Heart left ventricle (tissue), 16 donors: Measurements from ENCODE around the gene NDFIP1. TPM values are rescaled to one million over a fixed set of nuclear protein-coding genes. Genes with fewer than 3 reads are reported as not detected.

Experiments used
- ATAC-seq, 4 donors: fragments of 200-7000 bp; cut with Tn5 transposase; one replicate each; pipeline ENCODE4 v1.9.1; 2020 to 2022; ENCODE audit warnings: moderate library complexity in 4 of 4, mild to moderate bottlenecking in 3 of 4, moderate number of reproducible peaks in 1 of 4
- DNase-seq, 5 donors: peaks; one replicate each; pipeline ENCODE4 v3.0.0-alpha.2; 2020
- H3K27ac ChIP-seq, 12 donors: fragments of 200-600 bp; sonication (generic) in 4 of 12; one replicate each; pipeline versions ENCODE4 v1.5.0 to v1.8.0; 2016 to 2022; ENCODE audit warnings: mild to moderate bottlenecking in 2 of 12
- H3K27me3 ChIP-seq, 9 donors: fragments of 200-600 bp; sonication (generic) in 2 of 9; one replicate each; pipeline versions ENCODE4 v1.5.1 to v1.8.0; 2016 to 2022; ENCODE audit warnings: mild to moderate bottlenecking in 3 of 9
- H3K36me3 ChIP-seq, 9 donors: fragments of 200-600 bp; sonication (generic) in 2 of 9; one replicate each; pipeline versions ENCODE4 v1.5.0 to v1.8.0; 2018 to 2022; ENCODE audit warnings: mild to moderate bottlenecking in 2 of 9
- H3K4me1 ChIP-seq, 12 donors: fragments of 200-600 bp; sonication (generic) in 4 of 12; one replicate each; pipeline versions ENCODE4 v1.5.0 to v1.8.0; 2016 to 2022; ENCODE audit warnings: mild to moderate bottlenecking in 3 of 12
- H3K4me3 ChIP-seq, 12 donors: fragments of 200-600 bp; sonication (generic) in 4 of 12; one replicate each; pipeline versions ENCODE4 v1.5.0 to v1.8.0; 2017 to 2022; ENCODE audit warnings: mild to moderate bottlenecking in 9 of 12, moderate library complexity in 4 of 12
- H3K9me3 ChIP-seq, 12 donors: fragments of 200-600 bp; sonication (generic) in 4 of 12; one replicate each; pipeline versions ENCODE4 v1.5.0 to v1.8.0; 2016 to 2022; ENCODE audit warnings: mild to moderate bottlenecking in 1 of 12
- POLR2A ChIP-seq, 2 donors: fragments of 450-650 bp; IDR thresholded peaks; one replicate each; pipeline ENCODE4 v1.6.1; 2017; ENCODE audit warnings: antibody characterized with exemption in 2 of 2, mild to moderate bottlenecking in 2 of 2, moderate library complexity in 2 of 2
- WGBS, 4 donors: extraction: QIAGEN DNeasy Blood & Tissue Kit in 2 of 4; methylation state at CpG; one replicate each; pipeline versions ENCODE4 v1.1.5 to v1.1.7; 2013 to 2018; 5-methylcytosine and 5-hydroxymethylcytosine counted together
- intact Hi-C, 10 donors: fragments of 100-400 bp; cut with DNase I; formaldehyde crosslinking; loops; one replicate each; pipeline versions ENCODE4 v1.11.1 to v1.14.2; 2022
- polyA plus RNA-seq, 2 donors: library from polyadenylated mRNA; stranded (reverse); fragments of 200-250 nt; gene quantifications; one replicate each; pipeline ENCODE4 v1.2.3, GENCODE V29; 2013
- total RNA-seq, 9 donors: library from RNA; depleted of rRNA in 2 of 9; stranded (reverse); fragments of >200 nt in 2 of 9; fragmentation: NEBNext Ultra II Directional in 3 of 9; extraction: Animal tissue kit (Norgen Biotek cat#: 25700) in 3 of 9; gene quantifications; one replicate each; pipeline versions ENCODE4 v1.1.0 to v1.2.4, GENCODE V29; 2016 to 2023
- TF ChIP-seq, protein P1 (sequence below), 12 donors: fragments of 200-600 bp; sonication (generic) in 4 of 12; IDR thresholded peaks; one replicate each; pipeline versions ENCODE4 v1.5.0 to v1.8.0; 2018 to 2022; ENCODE audit warnings: antibody characterized with exemption in 12 of 12, mild to moderate bottlenecking in 5 of 12
- donor health status: ischemic (EF 13 %, LVEDD 7.1; RV severe dilation, severe dysfunction).
- donor health status: healthy with polysubstance abuse.
- donor health status: DM: no; HTN: yes; CAD: no.
- donor health status: DM: no; HTN: no; CAD: no.
- donor health status: ischemic (EF 25% LVEDD 6.9; RV normal size, moderate dysfunction).
- donor health status: ischemic (EF 25% LVEDD 5.7; RV mildly dilated, moderate dysfunction).
- donor health status: healthy.
- donor health status: DM: yes; HTN: yes; CAD: no.
- donor health status: ischemic (EF 35%, LVEDD 5.7; RV mildly dilated, moderate dysfunction).
- donor health status: nonischemic (EF 11% LVEDD 7.7; RV severe dilation, severe dysfunction).
- donor health status: DM: yes; HTN: yes; CAD: no.
- donor health status: PGD.
- donor health status: ischemic (EF 29% LVEDD 5.4; RV normal size, mild dysfunction).
- donor health status: nonischemic (EF 23%, LVEDD 6.1; RV moderate dilation, normal function).

NDFIP1 gene
- total and polyA plus RNA-seq, 11 donors = 26.6 to 69.3 (median 61.0) TPM

DNA sequence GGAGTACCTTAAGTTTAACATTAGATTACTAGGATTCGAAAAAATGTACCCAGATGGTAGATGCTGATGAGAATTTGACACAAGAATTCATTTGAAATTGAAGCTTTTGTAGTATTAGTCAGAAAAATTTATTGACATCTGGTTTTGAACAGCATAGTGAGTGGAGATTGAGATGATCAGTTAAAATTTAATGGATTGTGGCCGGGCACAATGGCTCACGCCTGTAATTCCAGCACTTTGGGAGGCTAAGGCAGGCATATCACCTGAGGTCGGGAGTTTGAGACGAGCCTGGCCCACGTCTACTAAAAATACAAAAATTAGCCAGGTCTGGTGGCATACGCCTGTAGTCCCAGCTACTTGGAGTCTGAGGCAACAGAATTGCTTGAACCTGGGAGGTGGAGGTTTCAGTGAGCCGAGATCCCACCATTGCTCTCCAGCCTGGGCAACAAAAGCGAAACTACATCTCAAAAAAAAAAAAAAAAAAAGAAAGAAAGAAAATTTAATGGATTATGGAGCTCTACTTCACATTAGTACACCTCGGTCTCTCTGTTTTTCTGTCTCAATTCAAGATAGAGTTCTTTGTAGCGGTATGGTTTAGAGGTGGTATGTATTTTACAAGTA lies 21.0 kb downstream of the NDFIP1 start:
- peaks cover 0 to 33% (median 27%) of the 10 kb centered on the region in 9 donors for H3K36me3 ChIP-seq
- no peak for TF ChIP-seq POLR2A (IDR thresholded peaks at IDR 0.05)
- TF ChIP-seq, protein P1, sequence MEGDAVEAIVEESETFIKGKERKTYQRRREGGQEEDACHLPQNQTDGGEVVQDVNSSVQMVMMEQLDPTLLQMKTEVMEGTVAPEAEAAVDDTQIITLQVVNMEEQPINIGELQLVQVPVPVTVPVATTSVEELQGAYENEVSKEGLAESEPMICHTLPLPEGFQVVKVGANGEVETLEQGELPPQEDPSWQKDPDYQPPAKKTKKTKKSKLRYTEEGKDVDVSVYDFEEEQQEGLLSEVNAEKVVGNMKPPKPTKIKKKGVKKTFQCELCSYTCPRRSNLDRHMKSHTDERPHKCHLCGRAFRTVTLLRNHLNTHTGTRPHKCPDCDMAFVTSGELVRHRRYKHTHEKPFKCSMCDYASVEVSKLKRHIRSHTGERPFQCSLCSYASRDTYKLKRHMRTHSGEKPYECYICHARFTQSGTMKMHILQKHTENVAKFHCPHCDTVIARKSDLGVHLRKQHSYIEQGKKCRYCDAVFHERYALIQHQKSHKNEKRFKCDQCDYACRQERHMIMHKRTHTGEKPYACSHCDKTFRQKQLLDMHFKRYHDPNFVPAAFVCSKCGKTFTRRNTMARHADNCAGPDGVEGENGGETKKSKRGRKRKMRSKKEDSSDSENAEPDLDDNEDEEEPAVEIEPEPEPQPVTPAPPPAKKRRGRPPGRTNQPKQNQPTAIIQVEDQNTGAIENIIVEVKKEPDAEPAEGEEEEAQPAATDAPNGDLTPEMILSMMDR (IDR thresholded peaks at IDR 0.05) = no peak
- H3K4me1 ChIP-seq = peaks cover 0 to 40% (median 17%) of the 10 kb centered on the region in 12 donors
- ATAC-seq (no peak), DNase-seq (no peak)
- H3K9me3 ChIP-seq = peaks cover 0 to 8% (median 0%) of the 10 kb centered on the region in 12 donors
- no peak overlapping the region for H3K4me3 ChIP-seq
- no peaks in the 10 kb centered on the region for H3K27me3 ChIP-seq
- 79 to 87% (median 82%) methylated on average over 11 of the region's 11 CpGs for WGBS, 4 donors
- no peak overlapping the region for H3K27ac ChIP-seq
- intact Hi-C loops = loop anchor here in 1 of 10 donors (10.0 kb wide), 1 partner anchor 75 kb away; no protein-coding TSS in a partner anchor

DNA sequence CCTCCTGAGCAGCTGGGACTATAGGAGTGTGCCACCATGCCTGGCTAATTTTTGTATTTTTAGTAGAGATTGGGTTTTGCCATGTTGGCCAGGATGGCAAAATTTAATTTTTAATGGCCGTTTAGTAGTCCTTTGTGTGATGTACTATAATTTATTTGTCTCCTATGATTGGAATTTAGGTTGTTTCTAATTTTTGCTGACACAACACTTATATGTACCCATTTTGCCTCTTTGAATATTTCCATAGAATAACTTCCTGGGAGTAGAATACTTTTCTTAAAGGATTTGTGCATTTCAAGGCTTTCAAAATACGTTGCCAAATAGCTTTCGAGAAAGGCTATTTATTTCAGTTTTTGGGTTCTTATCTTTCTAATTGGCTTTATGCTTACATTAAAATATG lies 22.8 kb downstream of the NDFIP1 start:
- no peak for TF ChIP-seq POLR2A (IDR thresholded peaks at IDR 0.05)
- TF ChIP-seq, protein P1 (IDR thresholded peaks at IDR 0.05) = no peak
- peaks cover 0 to 49% (median 41%) of the 10 kb centered on the region in 9 donors for H3K36me3 ChIP-seq
- no peaks in the 10 kb centered on the region for H3K9me3 ChIP-seq
- no peak overlapping the region for H3K27ac ChIP-seq
- no peak overlapping the region for H3K4me3 ChIP-seq
- no peaks in the 10 kb centered on the region for H3K27me3 ChIP-seq
- DNase-seq = no peak
- intact Hi-C loops = no loop called here
- ATAC-seq = no peak
- 93 to 98% (median 95%) methylated on average over 3 of the region's 3 CpGs for WGBS, 4 donors
- H3K4me1 ChIP-seq = peaks cover 0 to 43% (median 17%) of the 10 kb centered on the region in 12 donors

DNA sequence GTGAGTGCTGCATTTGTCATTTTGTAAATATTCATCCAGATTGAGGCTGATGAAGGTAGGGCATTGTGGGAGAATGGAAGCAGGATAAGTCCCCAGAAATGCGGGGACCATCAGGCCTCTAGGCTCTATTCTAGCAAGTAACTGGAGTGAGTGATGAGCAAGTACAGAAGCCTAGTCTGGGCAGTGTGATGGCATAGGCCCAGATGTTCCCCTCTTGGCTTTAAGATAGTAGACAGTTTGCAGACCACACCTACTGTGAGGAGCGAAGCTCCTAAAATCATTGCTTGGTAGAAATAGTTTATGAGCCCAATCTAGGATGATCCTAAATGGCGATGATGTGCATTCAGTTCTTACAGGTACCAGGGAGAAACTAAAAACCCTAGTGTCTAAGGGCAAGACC lies 24.3 kb downstream of the NDFIP1 start:
- H3K9me3 ChIP-seq = no peaks in the 10 kb centered on the region
- no peak overlapping the region for H3K4me3 ChIP-seq
- peak overlapping the region in 1 of 12 donors; percentile 33 for H3K27ac ChIP-seq
- no peak for TF ChIP-seq POLR2A (IDR thresholded peaks at IDR 0.05)
- TF ChIP-seq, protein P1 (IDR thresholded peaks at IDR 0.05) = no peak
- intact Hi-C loops = no loop called here
- H3K27me3 ChIP-seq = no peaks in the 10 kb centered on the region
- H3K4me1 ChIP-seq = peaks cover 0 to 39% (median 15%) of the 10 kb centered on the region in 12 donors
- whole genome bisulfite sequencing, 4 donors = 94 to 98% (median 96%) methylated on average over 3 of the region's 3 CpGs
- DNase-seq = no peak
- peaks cover 0 to 65% (median 57%) of the 10 kb centered on the region in 9 donors for H3K36me3 ChIP-seq
- ATAC-seq = no peak

DNA sequence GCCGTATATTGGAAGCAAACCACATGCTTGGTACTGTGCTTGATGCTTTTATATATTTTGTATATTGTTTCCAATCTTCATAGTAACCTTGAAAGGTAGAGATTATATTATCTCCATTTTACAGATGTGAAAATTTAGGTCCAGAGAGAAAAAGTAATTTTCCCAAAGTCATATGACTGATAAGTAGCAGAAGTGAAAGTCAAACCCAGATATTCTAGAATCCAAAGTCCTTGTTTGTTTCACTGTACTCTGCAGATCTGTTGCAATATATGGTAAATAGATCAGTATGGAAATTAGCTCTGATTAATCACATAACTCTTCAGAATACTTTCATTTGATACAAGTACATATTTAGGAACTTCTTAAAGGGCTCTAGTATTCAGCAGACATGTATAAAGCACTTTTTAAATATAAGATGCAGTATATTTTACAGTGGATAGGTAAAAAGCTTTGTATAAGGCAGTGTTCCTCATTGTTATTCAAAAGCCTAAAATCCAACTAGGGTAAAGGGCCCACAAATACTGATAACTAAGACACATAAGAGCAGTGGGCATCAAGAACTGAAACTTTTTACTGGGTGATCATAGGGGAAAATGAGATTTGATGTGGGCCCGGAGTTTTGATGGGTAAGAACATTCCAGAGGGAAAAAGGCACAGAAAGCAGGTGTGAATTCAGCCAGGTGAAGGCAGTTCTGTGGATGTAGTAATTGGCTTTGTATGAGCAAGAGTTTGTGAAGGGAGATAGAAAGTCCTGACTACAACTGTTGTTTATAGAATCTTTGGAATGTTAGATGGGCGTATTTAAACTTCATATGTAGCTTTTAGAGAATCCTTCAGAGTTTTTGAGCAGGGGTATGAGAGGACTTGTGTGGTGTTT lies 25.0 kb downstream of the NDFIP1 start:
- intact Hi-C loops = no loop called here
- H3K27ac ChIP-seq = peak overlapping the region in 1 of 12 donors; percentile 33
- ATAC-seq (no peak), DNase-seq (no peak)
- H3K36me3 ChIP-seq = peaks cover 0 to 71% (median 63%) of the 10 kb centered on the region in 9 donors
- H3K27me3 ChIP-seq = no peaks in the 10 kb centered on the region
- H3K9me3 ChIP-seq = no peaks in the 10 kb centered on the region
- no peak for TF ChIP-seq POLR2A (IDR thresholded peaks at IDR 0.05)
- TF ChIP-seq, protein P1 (IDR thresholded peaks at IDR 0.05) = no peak
- peaks cover 0 to 33% (median 9%) of the 10 kb centered on the region in 12 donors for H3K4me1 ChIP-seq
- WGBS, 4 donors = 86 to 89% (median 88%) methylated on average over 3 of the region's 3 CpGs
- H3K4me3 ChIP-seq = no peak overlapping the region
